Midbrain (tissue), 1 donor: ENCODE data around the gene NRG3.

Experiments
- DNase-seq: peaks from one replicate; lab custom pipeline; 2025; lab: John Stamatoyannopoulos, UW

The NRG3 gene

GRCh38 chr10:82472406-82473335 lies 597.7 kb downstream of the NRG3 start:
- DNase-seq = no peak

GRCh38 chr10:82477776-82478175 lies 602.8 kb downstream of the NRG3 start:
- no peak for DNase-seq

- DNase-seq = no peak
Measured at GRCh38 chr10:82492647-82493046, 617.7 kb downstream of the NRG3 start.

DNA sequence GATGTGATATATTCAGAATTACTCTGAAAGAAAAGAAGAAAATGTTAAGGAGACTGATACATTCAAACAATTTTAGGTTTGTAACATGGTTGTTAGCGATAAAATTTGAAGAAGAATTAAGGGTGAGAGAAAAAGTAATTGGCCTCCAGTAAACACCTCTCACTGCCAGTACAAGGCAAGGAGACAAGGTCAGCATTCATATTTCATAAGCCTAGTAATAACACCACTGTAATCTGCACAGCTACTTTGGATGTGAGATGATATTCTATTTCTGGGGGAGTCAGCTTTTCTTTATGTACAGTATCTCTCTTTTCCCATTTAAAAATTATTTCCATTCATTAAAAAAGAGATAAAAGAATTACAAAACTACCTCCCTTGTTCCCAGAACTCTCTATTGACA lies 621.1 kb downstream of the NRG3 start:
- no peak for DNase-seq

- no peak for DNase-seq
Measured at GRCh38 chr10:82497439-82497838, 622.4 kb downstream of the NRG3 start.

DNA sequence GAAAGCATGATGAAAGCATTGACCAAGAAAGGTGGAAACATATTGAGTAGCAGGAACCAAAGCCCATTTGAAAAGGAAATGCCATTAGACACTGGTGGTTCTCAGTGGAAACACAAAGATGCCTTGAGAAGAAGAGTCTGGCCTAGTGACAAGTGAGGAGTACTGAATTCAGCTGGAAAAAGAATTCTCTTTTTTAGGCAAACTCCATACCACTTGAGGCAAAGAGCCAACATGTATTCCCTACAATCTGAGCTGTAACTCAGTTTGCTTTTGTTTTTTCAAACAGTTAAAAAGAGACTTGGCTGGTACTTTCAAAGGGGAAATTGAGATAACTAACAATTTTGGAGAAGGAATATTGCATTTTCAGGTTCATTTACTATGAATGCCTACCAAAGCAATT lies 624.0 kb downstream of the NRG3 start:
- DNase-seq = no peak

DNA sequence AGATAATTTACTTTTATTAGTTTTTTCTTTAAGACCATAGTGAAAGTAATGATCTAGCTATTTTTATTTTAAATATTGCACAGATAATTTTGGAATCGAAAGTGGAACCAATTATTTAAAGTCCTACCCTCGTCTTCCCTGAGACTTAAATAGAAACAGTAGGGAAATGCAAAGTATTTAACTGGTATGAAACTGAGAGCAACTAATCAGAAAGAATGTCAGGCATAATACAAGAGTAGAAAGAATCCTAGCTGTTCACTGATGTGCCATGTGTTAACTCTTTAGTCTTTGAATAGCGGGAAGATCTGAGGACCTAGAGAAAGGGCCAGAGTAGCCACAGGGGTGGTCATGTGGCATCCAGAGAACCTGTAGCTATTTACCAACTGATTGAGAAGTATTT lies 630.0 kb downstream of the NRG3 start:
- no peak for DNase-seq

- no peak for DNase-seq
Measured at GRCh38 chr10:82506680-82507376, 631.8 kb downstream of the NRG3 start.

DNA sequence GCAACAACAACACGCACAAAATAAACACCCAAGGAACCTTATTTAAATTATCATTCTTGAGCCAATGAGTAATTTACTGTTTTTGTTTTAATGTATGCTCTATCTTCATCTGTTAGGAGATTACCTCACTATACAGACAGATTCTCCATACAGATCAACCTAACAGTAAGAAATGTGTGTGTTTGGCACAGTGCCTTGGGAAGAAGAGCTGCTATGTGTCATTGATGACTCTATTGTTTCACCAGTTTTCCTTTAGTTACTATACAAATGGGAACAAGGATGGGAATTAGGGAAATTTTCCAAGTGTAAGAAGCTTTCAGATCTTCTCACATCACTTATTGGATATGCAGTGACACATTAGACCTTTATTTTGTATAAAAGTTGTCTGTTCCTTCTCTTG lies 640.3 kb downstream of the NRG3 start:
- no peak for DNase-seq

- DNase-seq = no peak
Measured at GRCh38 chr10:82529062-82529461, 654.1 kb downstream of the NRG3 start.

DNA sequence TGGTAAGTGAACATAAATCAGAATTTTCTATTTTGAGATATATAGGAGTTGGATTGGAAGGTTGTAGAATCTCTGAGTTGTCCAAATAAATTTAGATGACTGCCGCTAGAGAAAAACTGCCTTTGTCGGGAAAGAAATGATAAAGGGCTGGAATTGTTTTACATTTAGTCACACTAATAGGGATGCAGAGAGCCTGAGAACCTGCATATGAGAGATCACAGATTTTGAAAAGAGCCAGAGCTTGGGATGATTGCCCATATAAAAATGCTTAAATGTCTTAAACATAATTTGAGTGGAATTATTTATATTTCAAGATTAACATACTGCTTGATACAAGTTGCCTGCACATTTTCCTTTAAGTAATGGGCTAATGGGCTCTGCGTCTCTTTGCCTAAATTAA lies 660.5 kb downstream of the NRG3 start:
- DNase-seq = no peak

DNA sequence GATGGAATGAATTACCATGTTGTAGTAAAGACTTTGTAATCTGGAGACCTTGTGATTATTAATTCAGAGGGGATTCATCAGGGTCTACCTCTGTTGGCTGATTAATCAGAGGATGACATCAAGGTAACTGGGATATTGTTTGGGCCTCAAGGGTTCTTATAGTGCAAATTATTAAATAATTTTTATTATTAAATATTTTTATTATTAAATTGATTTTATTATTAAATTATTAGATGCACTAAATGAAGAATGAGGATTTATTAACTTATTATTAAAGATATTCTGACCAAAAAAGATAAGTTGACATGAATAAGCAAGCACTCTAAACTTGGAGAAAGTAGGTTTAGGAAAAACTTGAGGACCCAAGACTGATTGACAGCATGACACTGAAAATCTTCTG lies 661.7 kb downstream of the NRG3 start:
- DNase-seq = no peak

- DNase-seq = no peak
Measured at GRCh38 chr10:82538272-82538671, 663.3 kb downstream of the NRG3 start.

DNA sequence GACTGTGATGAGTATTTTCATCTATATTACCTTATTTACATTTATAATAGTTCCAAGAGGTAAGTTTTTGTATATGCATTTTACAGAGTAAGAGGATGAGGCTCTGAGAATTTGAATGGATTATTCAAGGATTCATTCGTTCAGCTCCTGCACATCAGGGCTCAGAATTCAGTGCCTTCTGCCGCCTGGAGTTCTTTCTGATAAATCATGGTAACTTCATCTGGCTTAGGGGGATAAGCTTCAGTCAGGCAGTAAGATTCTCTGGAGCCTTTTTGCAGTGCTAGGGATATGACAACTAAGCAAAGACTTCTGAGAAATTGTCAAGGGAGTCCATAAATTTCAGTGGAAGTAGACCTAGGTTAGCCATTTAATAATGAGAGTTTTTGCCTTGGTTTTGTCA lies 668.6 kb downstream of the NRG3 start:
- DNase-seq = no peak

GRCh38 chr10:82544377-82544776 lies 669.4 kb downstream of the NRG3 start:
- no peak for DNase-seq

DNA sequence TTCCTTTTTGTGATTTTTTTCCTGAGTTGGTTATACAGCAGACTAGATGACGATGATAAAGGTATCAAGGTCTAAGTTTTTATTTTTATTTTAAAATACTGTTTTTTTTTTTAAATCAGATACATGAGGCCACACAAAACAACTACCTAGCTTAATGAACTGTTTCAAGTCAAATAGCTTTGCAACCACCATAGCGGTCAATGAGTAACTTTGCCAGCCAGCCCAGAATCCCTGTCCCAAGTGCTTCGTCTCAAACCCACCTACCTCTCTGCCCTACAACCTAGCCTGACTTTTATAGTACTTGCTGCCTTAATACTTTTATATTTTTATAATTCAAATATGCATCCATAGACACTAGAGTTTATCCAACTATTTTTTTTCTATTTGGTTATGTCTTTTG lies 676.5 kb downstream of the NRG3 start:
- DNase-seq = no peak

GRCh38 chr10:82552267-82552666 lies 677.3 kb downstream of the NRG3 start:
- DNase-seq = no peak

DNA sequence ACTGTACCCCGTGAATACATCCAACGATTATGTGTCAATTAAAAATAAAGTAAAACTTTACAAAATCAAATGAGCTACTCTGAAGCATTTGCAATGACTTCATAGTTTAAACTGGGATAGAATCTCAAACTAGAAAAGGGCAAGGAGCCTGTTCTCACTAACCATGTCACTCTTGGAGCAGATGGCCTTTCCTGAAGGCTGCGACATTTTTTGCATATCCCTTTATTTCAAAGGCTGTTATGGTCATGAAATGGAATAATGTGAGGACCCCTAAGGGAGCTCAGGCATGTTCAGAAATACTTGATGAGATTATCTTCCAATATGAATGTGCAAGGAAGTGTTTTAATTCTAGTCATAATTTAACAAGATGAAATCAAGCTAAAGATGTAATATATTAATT lies 679.4 kb downstream of the NRG3 start:
- DNase-seq = no peak

- no peak for DNase-seq
Measured at GRCh38 chr10:82558014-82558607, 683.1 kb downstream of the NRG3 start.

DNA sequence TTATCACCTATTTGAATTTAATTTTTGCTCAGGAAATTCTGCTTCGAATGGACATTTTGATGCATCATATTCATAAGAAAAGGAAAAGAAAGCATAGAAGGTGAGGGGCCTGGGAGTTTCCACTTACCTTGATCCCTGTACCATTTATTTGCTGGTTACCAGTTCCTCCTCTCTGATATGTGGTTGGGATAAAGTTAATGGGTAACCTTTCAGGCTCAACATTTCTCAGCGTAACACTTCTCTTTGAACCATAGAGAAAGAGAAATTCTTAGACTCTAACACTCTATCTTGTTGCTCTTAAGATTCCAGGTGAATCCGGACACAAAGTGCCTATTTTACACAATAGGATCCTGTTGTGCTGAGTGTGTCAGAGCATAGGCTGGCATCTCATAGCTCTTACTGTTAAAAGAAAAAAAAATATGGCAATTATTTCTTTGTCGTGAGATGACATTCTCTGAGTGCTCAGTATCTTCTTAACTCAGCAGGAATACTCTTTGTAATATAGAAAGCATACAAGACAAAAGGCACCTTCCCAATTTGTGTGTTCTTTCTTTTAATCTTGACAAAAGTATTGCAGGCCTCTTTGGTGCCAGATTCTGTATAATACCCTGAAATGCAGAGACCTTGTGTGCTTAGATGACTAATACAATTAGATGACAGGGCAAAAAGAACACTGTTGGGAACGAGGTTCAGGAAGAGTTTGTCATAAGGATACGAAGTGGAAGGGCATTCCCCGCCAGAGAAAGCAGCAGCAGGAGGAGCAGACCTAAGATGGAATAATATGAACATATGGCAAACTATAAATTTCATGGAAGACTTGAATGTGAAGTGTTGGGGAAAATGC lies 689.6 kb downstream of the NRG3 start:
- no peak for DNase-seq

- no peak for DNase-seq
Measured at GRCh38 chr10:82565197-82565575, 690.2 kb downstream of the NRG3 start.

DNA sequence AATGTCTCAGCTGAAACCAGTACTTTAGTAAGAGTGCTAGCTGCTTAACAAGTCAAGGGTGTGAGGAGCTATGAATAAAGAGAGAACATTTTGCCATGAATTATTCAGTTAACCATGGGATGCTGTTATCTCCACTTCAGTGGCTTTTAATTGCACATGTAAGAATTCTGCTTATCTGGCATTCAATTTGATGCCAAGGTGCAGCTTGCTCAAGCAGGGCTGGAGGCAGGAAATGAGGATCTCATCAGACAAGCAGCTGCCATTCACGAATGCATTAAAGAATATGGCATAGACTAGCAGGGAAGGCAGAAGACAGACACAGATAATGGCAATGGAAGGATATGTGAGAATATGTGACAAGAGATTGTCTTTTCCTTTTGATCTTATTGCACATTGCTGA lies 697.8 kb downstream of the NRG3 start:
- DNase-seq = no peak
